Measurements from ENCODE around the gene MCTP2.

The MCTP2 gene

DNA sequence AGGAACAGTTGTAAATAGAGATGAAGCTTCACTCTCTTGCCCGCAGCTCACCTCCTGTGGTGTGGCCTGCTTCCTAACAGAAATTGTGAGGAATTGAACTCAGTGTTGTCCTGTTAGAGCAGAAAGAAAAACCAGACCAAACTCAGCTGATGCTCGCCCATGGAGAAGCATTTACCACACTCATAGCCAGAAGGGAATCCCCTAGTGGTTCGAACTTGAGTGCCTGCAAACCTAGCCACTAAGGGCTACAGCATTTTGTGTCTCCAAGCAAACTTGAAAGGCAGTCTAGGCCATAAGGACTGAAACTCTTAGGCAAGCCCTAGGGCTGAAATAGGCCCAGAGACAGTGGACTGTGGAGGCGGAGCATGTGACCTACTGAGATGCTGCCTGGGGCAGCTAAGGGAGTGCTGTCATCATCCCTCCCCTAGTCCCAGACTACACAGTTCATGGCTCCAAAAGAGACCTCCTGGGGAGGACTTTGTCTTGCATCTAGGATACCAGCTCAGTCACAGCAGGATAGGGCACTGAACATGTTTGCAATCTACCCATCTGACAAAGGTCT, 44.5 kb upstream of the MCTP2 start:
- H3K27ac ChIP-seq (ENCODE audit: extremely low read depth, low read depth, low read length), result no peak overlapping the region
- ChIA-PET CTCF (no interaction called here), POLR2A (no interaction called here)
- H3K4me3 ChIP-seq (ENCODE audit: low read depth, low read length), result no peak overlapping the region
- no peaks in the 10 kb centered on the region for H3K4me1 ChIP-seq (ENCODE audit: control insufficient read depth, insufficient read depth, low read length)
- H3K9me3 ChIP-seq (ENCODE audit: control insufficient read depth, insufficient read depth, low read depth, low read length), result no peaks in the 10 kb centered on the region
- TF ChIP-seq ZNF791 (tag by site-specific recombination; IDR thresholded peaks at IDR 0.05) (no peak), ZNF571 (tag by site-specific recombination; IDR thresholded peaks at IDR 0.05) (no peak), ZNF184 (tag by site-specific recombination; IDR thresholded peaks at IDR 0.05) (no peak), ZNF792 (tag by site-specific recombination; IDR thresholded peaks at IDR 0.05) (no peak), ZNF433 (tag by site-specific recombination; IDR thresholded peaks at IDR 0.05; ENCODE audit: low read depth) (no peak), KLF8 (tag by site-specific recombination; IDR thresholded peaks at IDR 0.05) (no peak), ZNF501 (tag by site-specific recombination; IDR thresholded peaks at IDR 0.05) (no peak), ZNF202 (tag by site-specific recombination; IDR thresholded peaks at IDR 0.05; ENCODE audit: borderline replicate concordance) (no peak), ZNF626 (tag by site-specific recombination; IDR thresholded peaks at IDR 0.05) (no peak), RBAK (tag by site-specific recombination; IDR thresholded peaks at IDR 0.05) (no peak), ZNF558 (tag by site-specific recombination; IDR thresholded peaks at IDR 0.05) (no peak), ZBTB17 (tag by site-specific recombination; IDR thresholded peaks at IDR 0.05) (no peak), ZNF561 (tag by site-specific recombination; IDR thresholded peaks at IDR 0.05; ENCODE audit: borderline replicate concordance) (no peak)
- TF ChIP-seq, protein P1, sequence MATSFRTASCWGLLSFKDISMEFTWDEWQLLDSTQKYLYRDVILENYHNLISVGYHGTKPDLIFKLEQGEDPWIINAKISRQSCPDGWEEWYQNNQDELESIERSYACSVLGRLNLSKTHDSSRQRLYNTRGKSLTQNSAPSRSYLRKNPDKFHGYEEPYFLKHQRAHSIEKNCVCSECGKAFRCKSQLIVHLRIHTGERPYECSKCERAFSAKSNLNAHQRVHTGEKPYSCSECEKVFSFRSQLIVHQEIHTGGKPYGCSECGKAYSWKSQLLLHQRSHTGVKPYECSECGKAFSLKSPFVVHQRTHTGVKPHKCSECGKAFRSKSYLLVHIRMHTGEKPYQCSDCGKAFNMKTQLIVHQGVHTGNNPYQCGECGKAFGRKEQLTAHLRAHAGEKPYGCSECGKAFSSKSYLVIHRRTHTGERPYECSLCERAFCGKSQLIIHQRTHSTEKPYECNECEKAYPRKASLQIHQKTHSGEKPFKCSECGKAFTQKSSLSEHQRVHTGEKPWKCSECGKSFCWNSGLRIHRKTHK (tag by site-specific recombination; IDR thresholded peaks at IDR 0.05), result no peak
- TF ChIP-seq, protein P2, sequence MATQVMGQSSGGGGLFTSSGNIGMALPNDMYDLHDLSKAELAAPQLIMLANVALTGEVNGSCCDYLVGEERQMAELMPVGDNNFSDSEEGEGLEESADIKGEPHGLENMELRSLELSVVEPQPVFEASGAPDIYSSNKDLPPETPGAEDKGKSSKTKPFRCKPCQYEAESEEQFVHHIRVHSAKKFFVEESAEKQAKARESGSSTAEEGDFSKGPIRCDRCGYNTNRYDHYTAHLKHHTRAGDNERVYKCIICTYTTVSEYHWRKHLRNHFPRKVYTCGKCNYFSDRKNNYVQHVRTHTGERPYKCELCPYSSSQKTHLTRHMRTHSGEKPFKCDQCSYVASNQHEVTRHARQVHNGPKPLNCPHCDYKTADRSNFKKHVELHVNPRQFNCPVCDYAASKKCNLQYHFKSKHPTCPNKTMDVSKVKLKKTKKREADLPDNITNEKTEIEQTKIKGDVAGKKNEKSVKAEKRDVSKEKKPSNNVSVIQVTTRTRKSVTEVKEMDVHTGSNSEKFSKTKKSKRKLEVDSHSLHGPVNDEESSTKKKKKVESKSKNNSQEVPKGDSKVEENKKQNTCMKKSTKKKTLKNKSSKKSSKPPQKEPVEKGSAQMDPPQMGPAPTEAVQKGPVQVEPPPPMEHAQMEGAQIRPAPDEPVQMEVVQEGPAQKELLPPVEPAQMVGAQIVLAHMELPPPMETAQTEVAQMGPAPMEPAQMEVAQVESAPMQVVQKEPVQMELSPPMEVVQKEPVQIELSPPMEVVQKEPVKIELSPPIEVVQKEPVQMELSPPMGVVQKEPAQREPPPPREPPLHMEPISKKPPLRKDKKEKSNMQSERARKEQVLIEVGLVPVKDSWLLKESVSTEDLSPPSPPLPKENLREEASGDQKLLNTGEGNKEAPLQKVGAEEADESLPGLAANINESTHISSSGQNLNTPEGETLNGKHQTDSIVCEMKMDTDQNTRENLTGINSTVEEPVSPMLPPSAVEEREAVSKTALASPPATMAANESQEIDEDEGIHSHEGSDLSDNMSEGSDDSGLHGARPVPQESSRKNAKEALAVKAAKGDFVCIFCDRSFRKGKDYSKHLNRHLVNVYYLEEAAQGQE (tag by site-specific recombination; IDR thresholded peaks at IDR 0.05), result no peak
- TF ChIP-seq, protein P3, sequence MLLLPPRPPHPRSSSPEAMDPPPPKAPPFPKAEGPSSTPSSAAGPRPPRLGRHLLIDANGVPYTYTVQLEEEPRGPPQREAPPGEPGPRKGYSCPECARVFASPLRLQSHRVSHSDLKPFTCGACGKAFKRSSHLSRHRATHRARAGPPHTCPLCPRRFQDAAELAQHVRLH (tag by site-specific recombination; IDR thresholded peaks at IDR 0.05), result no peak
- TF ChIP-seq, protein P4, sequence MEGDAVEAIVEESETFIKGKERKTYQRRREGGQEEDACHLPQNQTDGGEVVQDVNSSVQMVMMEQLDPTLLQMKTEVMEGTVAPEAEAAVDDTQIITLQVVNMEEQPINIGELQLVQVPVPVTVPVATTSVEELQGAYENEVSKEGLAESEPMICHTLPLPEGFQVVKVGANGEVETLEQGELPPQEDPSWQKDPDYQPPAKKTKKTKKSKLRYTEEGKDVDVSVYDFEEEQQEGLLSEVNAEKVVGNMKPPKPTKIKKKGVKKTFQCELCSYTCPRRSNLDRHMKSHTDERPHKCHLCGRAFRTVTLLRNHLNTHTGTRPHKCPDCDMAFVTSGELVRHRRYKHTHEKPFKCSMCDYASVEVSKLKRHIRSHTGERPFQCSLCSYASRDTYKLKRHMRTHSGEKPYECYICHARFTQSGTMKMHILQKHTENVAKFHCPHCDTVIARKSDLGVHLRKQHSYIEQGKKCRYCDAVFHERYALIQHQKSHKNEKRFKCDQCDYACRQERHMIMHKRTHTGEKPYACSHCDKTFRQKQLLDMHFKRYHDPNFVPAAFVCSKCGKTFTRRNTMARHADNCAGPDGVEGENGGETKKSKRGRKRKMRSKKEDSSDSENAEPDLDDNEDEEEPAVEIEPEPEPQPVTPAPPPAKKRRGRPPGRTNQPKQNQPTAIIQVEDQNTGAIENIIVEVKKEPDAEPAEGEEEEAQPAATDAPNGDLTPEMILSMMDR (tag by site-specific recombination; IDR thresholded peaks at IDR 0.05), result no peak
- H3K36me3 ChIP-seq (ENCODE audit: control insufficient read depth in 2 of 2, insufficient read depth in 1 of 2, low read length in 2 of 2), result no peaks in the 10 kb centered on the region

DNA sequence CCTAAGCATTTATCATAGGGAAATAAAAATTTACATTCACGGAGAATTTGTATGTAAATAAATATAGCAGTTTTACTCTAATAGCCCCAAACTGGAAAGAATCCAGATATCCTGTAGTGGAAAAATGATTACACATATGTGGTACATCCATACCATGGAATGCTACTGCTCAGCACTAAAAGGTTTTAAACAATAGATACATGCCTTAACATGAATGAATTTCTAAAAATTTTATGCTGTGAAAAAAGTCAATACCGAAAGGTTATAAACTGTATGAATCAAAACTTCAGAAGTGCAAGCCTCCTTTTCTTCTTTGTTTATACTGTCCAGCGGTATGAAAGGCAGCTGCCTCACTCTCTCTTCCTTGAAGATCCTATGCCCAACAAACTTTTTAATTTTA, 37.5 kb upstream of the MCTP2 start:
- H3K27ac ChIP-seq (ENCODE audit: extremely low read depth, low read depth, low read length), result no peak overlapping the region
- ChIA-PET POLR2A (no interaction called here), CTCF (interaction anchor here (0.8 kb wide), 1 partner anchor 129 kb away, joined by 3 read pairs; no protein-coding TSS in a partner anchor)

More for the DNA sequence above, 37.5 kb upstream of the MCTP2 start:
- no peak for TF ChIP-seq ZNF157 (tag by site-specific recombination; IDR thresholded peaks at IDR 0.05)
- no peak for TF ChIP-seq ZNF48 (tag by site-specific recombination; IDR thresholded peaks at IDR 0.05)
- TF ChIP-seq ZEB2 (tag by site-specific recombination; IDR thresholded peaks at IDR 0.05), result no peak
- TF ChIP-seq ZNF114 (tag by site-specific recombination; IDR thresholded peaks at IDR 0.05), result no peak
- no peak for TF ChIP-seq SP2 (tag by site-specific recombination; IDR thresholded peaks at IDR 0.05)
- no peak for TF ChIP-seq ZNF146 (tag by site-specific recombination; IDR thresholded peaks at IDR 0.05)
- TF ChIP-seq ZNF2 (tag by site-specific recombination; IDR thresholded peaks at IDR 0.05), result no peak
- no peak for TF ChIP-seq ZNF707 (tag by site-specific recombination; IDR thresholded peaks at IDR 0.05)
- no peak for TF ChIP-seq ZNF664 (tag by site-specific recombination; IDR thresholded peaks at IDR 0.05)
- TF ChIP-seq, protein P5, sequence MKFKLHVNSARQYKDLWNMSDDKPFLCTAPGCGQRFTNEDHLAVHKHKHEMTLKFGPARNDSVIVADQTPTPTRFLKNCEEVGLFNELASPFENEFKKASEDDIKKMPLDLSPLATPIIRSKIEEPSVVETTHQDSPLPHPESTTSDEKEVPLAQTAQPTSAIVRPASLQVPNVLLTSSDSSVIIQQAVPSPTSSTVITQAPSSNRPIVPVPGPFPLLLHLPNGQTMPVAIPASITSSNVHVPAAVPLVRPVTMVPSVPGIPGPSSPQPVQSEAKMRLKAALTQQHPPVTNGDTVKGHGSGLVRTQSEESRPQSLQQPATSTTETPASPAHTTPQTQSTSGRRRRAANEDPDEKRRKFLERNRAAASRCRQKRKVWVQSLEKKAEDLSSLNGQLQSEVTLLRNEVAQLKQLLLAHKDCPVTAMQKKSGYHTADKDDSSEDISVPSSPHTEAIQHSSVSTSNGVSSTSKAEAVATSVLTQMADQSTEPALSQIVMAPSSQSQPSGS (tag by site-specific recombination; IDR thresholded peaks at IDR 0.05; ENCODE audit: low read depth), result no peak
- Histone ChIP-seq H3K4me1 (ENCODE audit: control insufficient read depth, insufficient read depth, low read length) (no peaks in the 10 kb centered on the region), H3K36me3 (ENCODE audit: control insufficient read depth in 2 of 2, insufficient read depth in 1 of 2, low read length in 2 of 2) (no peaks in the 10 kb centered on the region), H3K9me3 (ENCODE audit: control insufficient read depth, insufficient read depth, low read depth, low read length) (no peaks in the 10 kb centered on the region), H3K4me3 (ENCODE audit: low read depth, low read length) (no peak overlapping the region)
